Bronchus fibroblast of lung (primary cell): ENCODE results near the gene MT1G. TPM values are rescaled to one million over a fixed set of nuclear protein-coding genes. Genes with fewer than 3 reads are reported as not detected.

ENCODE experiments used
- total RNA-seq: library from RNA; depleted of rRNA; stranded (reverse); fragments of >200 nt; gene quantifications from 2 replicates; pipeline ENCODE4 v1.2.3, GENCODE V29; 2015

MT1G gene
- 1.6 TPM in 1 of 2 replicates, not detected in the other for total RNA-seq

DNA sequence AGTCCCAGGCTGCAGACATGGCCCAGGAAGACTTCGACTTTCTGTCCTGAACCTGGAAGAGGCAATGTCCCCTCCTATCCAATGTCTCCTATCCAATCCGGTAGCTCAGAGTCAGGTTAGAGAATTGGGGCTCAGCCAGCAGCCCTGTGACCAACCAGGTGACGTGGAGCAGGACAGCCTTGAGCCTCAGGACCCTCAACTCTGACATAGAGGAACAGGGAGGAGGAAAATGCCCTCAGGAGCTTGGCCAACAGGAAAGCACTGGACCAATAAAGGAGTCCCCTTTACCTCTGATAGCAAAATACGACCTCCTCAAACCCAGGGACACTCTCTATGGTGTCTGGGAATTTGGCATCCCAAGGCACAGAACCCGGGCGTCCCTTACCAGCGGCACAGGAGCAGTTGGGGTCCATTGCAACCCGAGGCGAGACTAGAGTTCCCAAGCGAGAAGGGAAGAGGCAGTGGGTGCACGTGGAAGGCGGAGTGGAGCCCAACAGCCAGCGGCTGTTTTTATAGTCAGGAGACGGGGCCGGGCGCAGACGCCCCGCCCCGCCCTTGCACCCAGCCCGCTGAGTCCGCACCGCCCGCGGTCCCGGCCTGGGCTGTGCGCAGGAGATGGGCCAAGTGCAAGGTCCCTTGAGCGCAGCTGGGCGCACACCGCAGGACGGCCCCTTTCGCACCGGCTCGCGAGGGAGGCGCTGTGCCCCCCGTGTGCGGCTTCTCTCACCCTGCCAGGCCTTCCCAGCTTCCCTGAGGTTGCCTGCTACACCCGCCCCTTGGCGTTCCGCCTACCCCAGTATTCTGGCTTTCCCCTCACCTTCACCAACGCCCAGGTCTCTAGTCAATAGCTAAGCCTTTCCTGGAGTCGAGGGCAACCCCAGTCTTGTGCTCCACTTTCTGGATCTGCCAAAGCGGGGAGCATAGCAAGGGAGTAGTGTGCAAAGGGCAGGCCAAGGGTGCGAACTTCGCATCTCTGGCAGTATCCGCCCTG is at the start of gene MT1G:
Gene MT1G, minus strand, starts transcription at position 485 of the 991 bp plus-strand sequence. Its CDS starts 72 bp downstream, at position 413.

DNA sequence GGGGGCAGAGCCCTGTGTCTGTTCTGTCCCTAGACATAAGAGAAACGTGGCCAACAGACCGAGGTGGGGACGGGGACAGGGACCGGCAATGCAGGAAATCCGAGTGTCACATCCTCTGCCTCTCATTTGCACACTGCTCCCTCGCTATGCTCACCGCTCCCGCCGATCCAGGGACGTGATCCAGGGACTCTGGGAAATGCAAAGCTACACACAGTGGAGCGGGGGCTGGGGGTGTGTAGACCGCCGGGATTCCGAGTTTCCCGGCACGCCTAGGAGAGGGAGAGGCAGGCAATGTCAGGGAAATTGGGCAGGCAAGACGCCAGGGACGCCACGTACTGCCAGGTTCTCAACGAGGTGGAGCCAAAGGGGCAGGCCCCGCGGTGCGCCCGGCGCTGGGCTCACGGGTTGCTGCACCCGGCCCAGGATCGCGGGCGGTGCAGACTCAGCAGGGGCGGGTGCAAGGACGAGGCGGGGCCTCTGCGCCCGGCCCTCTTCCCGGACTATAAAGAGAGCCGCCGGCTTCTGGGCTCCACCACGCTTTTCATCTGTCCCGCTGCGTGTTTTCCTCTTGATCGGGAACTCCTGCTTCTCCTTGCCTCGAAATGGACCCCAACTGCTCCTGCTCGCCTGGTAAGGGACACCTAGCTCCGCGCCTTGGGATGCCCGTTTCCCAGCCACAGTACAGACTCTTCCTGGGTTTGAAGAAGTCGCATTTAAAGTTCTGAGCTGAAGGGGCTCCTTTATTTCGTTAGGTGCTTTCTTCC is 14.3 kb upstream of the MT1G start, which contains the start of gene MT1X:
Gene MT1X, plus strand, starts transcription at position 532 of the 764 bp plus-strand sequence. Its CDS starts 71 bp downstream, at position 603.

DNA sequence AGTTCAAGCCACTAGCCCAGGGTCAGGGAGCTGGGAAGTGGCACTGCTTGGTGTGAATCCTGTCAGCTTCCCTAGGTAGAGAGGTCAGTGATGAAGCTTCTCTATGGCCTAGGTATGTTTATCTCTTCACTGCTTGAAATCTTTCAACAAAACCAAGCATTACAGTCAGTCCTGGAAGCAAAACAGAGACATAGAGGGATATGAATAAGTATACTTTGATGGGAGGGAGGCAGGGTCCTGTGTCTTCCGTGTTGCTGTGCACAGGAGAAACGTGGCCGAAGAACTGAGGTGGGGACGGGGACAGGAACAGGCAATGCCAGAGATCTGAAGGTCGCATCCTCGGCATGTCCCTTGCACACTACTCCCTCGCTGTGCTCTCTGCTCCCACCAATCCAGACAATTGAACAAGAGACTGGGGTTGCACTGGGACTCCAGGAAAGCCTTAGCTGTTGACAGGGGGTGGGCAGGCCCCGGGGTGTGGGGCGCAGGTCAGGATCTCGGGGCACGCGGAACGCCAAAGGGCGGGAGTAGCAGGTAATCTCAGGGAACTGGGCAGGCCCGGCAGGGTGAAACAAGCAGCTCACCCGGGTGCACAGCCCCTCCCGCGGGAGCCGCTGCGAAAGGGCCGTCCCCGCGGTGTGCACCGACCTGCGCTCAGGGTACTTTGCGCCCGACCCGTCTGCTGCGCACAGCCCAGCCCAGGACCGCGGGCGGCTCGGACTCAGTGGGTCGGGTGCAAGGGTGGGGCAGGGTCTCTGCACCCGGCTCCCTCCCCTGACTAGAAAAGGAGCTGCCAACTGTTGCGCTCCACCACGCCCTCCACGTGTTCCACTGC is 1.4 kb upstream of the MT1G start, which contains the start of gene MT1H:
Gene MT1H, plus strand, starts transcription at position 810 of the 835 bp plus-strand sequence. CDS start 71 bp downstream, outside the sequence.

DNA sequence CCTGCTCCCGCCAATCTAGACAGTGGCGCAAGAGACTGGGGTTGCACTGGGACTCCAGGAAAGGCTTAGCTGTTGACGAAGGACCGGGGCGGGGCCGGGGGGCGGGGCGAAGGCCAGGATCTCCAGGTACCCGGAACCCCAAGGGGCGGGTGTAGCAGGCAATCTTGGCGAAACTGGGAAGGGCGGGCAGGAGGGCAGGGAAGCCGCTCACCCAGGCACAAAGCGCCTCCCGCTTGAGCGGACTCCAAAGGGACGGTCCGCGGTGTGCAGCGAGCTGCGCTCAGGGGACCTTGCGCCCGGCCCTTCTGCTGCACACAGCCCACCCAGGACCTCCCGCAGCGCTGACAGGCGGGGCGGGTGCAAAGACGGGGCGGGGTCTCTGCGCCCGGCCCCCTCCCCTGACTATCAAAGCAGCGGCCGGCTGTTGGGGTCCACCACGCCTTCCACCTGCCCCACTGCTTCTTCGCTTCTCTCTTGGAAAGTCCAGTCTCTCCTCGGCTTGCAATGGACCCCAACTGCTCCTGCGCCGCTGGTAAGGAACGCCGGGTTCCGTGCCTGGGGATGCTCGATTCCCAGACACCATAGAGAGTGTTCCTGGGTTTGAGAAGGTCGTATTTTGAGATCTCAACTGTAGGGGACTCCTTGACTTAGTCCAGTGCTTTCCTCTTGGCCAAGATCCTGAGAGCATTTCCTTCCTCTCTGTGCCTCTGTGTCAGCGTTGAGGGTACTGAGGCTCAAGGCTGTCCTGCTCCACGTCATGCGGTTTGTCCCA is 10.1 kb downstream of the MT1G start, which contains the start of gene MT1F:
Gene MT1F, plus strand, starts transcription at position 405 of the 772 bp plus-strand sequence. Its CDS starts 100 bp downstream, at position 505.

DNA sequence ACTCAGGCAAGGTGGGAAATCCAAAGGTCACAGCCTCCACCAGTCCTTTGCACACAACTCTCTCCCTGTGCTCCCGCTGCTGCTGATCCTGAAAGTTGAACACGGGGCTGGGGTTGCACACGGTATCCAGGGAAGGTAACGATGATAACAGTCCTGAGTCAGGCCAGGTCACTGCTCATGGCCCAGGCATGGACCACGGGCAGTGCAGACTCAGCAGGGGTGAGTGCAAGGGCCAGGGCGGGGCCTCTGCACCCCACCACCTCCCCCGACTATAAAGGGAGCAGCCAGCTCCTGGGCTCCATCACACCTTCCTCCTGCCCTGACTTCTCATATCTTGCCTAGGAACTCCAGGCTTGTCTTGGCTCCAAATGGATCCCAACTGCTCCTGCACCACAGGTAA is 16.3 kb downstream of the MT1G start, which contains the start of gene MT1B:
Gene MT1B, plus strand, starts transcription at position 301 of the 400 bp plus-strand sequence. Its CDS starts 68 bp downstream, at position 369.

DNA sequence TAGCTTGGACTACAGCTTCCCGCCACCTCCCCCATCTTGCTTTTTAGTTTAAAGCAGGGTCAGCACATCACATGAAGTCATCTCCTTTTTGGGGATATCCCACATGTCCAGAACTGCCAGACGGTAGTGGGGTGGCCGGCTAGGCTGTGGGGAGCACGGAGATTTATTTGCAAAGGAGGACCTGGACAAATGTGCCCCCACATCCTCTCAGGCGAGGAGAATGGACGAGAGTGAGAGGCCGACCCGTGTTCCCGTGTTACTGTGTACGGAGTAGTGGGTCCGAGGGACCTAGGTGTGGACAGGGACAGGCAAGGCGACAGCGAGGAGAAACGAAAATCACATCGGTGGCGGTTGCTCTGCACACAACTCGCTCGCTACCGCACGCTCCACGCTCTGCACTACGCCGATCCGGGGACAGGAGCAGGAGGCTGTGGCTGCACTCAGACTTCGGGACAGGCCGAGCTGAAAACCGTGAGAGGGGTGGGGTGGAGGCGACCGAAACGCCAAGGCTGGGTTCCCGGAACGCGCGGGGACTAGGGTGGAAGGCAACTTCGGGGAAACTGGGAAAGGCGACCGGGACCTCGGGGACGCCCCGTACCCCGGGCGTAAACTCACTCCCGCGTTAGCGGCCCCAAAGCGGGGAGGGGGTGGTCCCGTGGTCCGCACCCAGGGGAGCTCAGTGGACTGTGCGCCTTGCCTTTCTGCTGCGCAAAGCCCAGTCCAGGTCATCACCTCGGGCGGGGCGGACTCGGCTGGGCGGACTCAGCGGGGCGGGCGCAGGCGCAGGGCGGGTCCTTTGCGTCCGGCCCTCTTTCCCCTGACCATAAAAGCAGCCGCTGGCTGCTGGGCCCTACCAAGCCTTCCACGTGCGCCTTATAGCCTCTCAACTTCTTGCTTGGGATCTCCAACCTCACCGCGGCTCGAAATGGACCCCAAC is 29.8 kb downstream of the MT1G start, which contains the start of gene MT1A:
Gene MT1A, plus strand, starts transcription at position 853 of the 937 bp plus-strand sequence. Its CDS starts 73 bp downstream, at position 926.

DNA sequence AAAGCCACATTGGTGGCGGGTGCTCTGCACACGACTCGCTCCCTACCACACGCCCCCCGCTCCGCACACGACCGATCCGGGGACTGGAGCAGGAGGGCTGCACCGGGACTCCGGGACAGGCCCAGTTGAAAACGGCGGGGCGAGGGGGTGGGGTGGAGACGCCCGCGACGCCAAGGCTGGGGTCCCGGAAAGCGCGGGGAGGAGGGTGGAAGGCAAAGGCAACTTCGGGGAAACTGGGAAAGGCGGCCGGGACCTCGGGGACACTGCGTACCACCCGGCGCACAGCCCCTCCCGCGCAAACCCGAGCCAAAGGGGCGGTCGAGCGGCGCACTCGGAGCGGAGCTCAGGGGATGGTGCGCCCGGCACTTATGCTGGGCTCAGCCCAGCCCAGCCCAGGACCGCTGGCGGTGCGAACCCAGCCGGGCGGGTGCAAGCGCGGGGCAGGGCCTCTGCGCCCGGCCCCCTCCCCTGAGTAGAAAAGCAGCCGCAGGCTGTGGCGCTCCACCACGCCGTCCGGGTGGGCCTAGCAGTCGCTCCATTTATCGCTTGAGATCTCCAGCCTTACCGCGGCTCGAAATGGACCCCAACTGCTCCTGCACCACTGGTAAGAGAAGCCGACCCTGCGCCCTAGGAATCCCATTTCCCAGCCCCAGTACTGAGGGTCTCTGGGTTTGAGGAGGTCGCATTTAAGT is 35.6 kb downstream of the MT1G start, which contains the start of gene MT1M:
Gene MT1M, plus strand, starts transcription at position 504 of the 692 bp plus-strand sequence. Its CDS starts 73 bp downstream, at position 577.

DNA sequence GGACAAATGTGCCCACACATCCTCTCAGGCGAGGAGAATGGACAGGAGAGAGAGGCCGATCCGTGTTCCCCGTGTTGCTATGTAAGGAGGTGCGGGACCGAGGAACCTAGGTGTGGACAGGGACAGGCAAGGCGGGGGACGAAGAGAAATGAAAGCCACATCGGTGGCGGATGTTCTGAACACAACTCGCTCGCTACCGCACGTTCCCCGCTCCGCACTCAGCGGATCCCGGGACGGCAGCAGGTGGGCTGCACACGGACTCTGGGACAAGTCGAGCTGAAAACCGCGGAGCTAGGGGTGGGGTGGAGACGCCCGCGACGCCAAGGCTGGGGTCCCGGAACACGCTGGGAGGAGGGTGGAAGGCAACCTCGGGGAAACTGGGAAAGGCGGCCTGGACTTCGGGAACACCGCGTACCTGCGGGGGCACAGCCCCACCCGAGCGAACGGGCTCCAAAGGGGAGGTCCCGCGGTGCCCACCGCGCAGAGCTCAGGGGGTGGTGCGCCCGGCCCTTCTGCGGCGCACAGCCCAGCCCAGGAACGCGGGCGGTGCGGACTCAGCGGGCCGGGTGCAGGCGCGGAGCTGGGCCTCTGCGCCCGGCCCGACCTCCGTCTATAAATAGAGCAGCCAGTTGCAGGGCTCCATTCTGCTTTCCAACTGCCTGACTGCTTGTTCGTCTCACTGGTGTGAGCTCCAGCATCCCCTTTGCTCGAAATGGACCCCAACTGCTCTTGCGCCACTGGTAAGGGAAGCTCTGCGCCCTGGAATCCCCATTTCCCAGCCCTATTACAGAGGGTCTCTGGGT is 42.5 kb downstream of the MT1G start, which contains the start of gene MT1E:
Gene MT1E, plus strand, starts transcription at position 642 of the 803 bp plus-strand sequence. Its CDS starts 71 bp downstream, at position 713.

Other genes with a start within 250 kb of the MT1G start
- gene AMFR, start 242.5 kb downstream of the MT1G start, total RNA-seq: 98.6 and 104 TPM in 2 replicates
- 52.3 and 58.8 TPM in 2 replicates for gene NUDT21, start 216.7 kb downstream of the MT1G start, total RNA-seq
- gene OGFOD1, start 216.5 kb downstream of the MT1G start, total RNA-seq: 31.8 and 37.2 TPM in 2 replicates
- gene BBS2, start 148.0 kb downstream of the MT1G start, total RNA-seq: 29.9 and 31.2 TPM in 2 replicates
- not detected in 2 replicates for gene MT4, start 103.0 kb downstream of the MT1G start, total RNA-seq
- not detected in 2 replicates for gene MT3, start 78.5 kb downstream of the MT1G start, total RNA-seq
- gene MT2A, start 59.5 kb downstream of the MT1G start, total RNA-seq: 613 and 722 TPM in 2 replicates
- gene MT1E, start 42.3 kb downstream of the MT1G start, total RNA-seq: 213 TPM in 2 replicates
- gene MT1M, start 35.4 kb downstream of the MT1G start, total RNA-seq: 2.8 and 3.0 TPM in 2 replicates
- gene MT1A, start 29.4 kb downstream of the MT1G start, total RNA-seq: 23.9 and 27.7 TPM in 2 replicates
- not detected in 2 replicates for gene MT1B, start 16.2 kb downstream of the MT1G start, total RNA-seq
- gene MT1F, start 10.1 kb downstream of the MT1G start, total RNA-seq: 0.15 TPM in 1 of 2 replicates, not detected in the other
- not detected in 2 replicates for gene MT1H, start 1.7 kb upstream of the MT1G start, total RNA-seq
- gene MT1X, start 14.4 kb upstream of the MT1G start, total RNA-seq: 30.9 and 62.4 TPM in 2 replicates
- 73.3 and 81.0 TPM in 2 replicates for gene NUP93, start 62.1 kb upstream of the MT1G start, total RNA-seq
- not detected in 2 replicates for gene SLC12A3, start 197.1 kb upstream of the MT1G start, total RNA-seq